Dedifferentiated amniotic fluid mesenchymal stem cell (primary cell): ENCODE data around the gene TMEM273.
"Not testable (repeated sequence)": the region's sequence is repeated elsewhere in the genome, so short reads cannot be mapped to it uniquely, and the experiment has no call there.

Source experiments
- DNase-seq: peaks from one replicate; pipeline ENCODE4 v3.0.0-alpha.2; 2016; ENCODE audit errors: extremely low spot score

TMEM273 gene

GRCh38 chr10:49205206-49205605 lies 17.0 kb upstream of the TMEM273 start:
- DNase-seq: no peak

- DNase-seq: no peak
Measured at GRCh38 chr10:49204119-49204518, 15.9 kb upstream of the TMEM273 start.

- DNase-seq: no peak
Measured at GRCh38 chr10:49202266-49202665, 14.1 kb upstream of the TMEM273 start.

- no peak for DNase-seq
Measured at GRCh38 chr10:49200854-49201253, 12.7 kb upstream of the TMEM273 start.

DNA sequence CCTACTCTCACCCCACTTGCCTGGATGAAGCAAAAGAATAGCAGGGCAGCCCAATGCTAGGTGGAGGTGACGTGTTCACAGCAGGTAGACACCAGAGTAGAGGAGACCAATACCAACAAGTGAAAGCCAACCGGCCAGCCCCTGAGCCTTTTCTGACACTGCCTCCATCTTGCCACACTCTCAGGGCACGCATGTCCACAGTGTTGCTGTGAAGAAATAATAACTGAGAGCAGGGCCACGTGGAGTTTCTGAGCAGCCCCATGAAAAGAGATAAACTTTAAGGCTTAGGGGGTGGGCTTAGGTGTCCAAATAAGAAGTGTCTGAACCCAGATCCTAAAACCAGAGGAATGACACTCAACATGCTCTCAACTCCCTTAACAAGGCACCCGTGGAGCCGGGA lies 9.0 kb upstream of the TMEM273 start:
- no peak for DNase-seq

GRCh38 chr10:49195864-49196263 lies 7.7 kb upstream of the TMEM273 start:
- DNase-seq: not testable (repeated sequence)

DNA sequence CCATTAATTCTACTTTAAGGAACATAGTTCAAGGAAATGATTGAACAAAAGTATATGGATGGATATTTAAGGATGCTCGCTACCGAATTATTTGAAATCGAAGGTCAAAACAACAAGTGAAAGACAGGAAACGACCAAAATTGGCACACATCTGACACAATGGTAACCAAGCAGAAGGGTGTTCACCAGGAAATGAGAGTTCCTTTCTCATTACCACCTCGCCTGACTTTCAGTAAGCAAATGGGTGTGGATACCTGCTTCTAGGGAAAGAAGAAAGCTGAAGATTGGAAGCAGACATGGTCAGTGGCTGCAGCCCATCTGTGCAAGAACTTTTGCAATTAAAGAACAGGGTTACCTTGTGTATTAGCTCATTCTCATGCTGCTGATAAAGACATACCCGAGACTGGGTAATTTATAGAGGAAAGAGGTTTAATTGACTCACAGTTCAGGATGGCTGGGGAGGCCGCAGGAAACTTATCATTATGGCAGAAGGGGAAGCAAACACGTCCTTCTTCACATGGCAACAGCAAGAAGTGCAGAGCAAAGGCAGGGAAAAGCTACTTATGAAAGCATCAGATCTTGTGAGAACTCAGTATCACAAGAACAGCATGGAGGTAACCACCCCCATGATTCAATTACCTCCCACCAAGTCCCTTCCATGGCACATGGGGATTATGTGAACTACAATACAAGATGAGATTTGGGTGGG lies 6.2 kb upstream of the TMEM273 start:
- no peak for DNase-seq

GRCh38 chr10:49191349-49191748 lies 3.2 kb upstream of the TMEM273 start:
- DNase-seq: no peak

DNA sequence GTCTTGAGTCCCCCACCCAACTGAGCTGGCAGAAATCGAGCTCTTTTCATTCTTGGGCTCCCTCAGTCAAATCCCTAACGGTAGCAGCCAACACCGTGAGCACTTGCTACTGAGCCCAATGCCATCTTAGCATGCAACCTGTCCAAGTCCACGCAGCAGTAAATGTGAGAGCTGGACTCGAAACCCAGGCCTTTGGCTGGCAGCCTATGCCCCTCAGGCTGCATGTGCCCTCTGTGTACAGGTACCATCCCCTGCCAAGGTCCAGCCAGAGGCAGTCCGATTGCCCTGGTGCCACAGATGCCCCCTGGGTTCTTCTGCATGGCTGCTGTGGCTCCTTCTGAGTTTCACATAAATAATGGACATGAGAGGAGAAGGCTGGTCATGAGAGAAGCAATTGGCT lies 1.2 kb upstream of the TMEM273 start:
- no peak for DNase-seq

DNA sequence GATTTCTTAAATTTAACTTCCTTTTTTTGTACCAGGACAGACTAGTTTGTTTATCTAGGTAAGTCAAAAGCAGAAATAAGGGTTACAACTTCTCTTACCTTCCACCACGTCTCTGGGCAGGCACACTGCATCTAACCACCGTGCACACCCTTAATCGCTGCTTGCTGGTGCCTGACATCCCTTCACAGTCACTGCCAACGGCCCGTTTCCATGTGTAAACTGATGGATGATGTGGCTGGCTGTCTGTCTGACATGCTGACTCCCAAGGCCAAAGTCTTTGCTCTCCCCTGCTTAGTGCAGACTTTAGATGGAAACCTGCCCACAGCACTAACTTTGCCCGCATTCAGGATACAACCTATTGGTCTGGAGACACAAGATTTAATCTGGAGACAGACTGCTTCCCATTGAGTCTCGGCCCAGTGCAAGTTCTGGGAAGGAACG lies 1.1 kb downstream of the TMEM273 start:
- no peak for DNase-seq

DNA sequence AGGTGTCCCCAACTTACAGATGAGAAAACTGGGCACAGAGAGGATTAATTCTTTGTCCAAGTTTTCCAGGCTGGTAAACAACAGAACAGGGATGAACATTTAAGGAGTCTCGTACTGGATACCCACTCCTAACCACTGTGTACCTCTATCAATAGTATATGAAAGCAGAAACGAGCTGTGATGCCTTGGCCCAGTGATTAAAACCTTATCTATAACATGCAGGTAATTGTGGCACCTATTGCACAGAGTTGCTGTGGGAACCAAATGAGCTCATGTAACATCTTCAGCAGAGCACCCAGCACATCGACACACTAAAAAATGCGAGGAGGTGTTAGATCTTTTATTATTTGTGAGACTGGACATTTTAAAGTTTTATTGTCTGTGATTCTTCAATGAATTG lies 1.6 kb downstream of the TMEM273 start:
- DNase-seq: no peak

- DNase-seq: no peak
Measured at GRCh38 chr10:49185213-49185612, 3.0 kb downstream of the TMEM273 start.

DNA sequence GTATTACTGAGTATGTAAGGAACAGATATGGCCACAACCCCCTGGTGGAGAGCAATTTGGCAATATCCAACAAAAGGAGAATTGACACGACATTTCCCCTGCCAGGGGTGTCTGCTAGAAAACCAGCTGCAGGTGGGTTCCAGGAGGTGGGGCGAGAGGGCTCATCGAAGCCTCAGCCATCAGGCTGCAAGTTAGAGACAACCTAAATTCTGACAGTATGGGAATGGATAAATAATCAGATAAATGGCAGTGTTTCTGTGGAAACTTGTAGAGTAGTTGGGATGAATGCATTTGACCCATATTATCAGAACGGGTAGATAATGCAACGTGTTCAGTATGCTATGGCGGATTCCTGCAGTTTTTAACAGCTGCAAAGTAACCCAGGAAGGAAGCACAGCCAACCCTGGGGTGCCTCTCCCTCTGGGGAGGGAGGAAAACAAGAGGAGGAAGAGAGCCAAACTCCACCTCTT lies 3.5 kb downstream of the TMEM273 start:
- no peak for DNase-seq

DNA sequence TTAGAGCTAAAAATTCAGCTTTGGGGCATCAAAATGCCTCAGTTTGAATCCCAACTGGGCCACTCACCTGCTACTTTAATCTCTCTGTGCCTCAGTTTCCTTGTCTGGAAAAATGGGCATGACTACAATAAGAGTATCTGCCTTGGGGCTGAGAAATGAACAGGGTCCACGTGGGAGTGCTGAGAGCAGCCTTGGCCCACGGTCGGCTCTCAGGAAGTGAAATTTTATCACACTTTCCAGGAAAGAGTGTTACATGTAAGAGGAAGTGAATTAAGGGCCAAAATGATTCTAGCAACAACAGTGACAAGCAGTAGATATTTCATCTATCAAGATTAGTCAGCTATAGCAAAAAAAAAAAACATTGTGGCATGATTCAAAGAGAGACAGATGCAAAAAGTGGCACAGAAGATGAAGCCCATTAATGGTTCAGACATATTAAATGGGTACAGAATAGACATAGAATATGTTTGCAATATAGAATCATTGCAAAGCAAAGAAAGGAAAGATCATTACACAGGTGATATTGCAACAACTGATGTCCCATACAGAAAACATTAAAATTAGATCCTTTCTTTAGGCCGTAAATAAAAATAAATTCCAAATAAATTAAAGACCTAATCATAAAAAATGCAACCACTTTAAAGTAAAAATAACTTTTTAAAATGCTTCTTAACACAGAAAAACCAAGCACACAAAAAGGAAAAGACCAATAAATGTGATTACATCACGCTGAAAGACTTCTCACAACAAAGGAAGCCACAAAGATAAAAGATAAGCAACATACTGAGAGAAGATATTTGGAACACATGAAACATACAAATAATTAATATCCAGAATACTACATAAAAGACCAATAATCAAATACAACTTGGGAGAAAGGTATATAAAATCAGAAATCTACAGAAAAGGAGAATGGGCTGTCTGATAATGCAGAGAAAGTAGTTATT lies 4.3 kb downstream of the TMEM273 start:
- no peak for DNase-seq

- DNase-seq: no peak
Measured at GRCh38 chr10:49182776-49183175, 5.4 kb downstream of the TMEM273 start.

GRCh38 chr10:49180444-49180860 lies 7.7 kb downstream of the TMEM273 start:
- no peak for DNase-seq

- no peak for DNase-seq
Measured at GRCh38 chr10:49179699-49180443, 8.3 kb downstream of the TMEM273 start.

DNA sequence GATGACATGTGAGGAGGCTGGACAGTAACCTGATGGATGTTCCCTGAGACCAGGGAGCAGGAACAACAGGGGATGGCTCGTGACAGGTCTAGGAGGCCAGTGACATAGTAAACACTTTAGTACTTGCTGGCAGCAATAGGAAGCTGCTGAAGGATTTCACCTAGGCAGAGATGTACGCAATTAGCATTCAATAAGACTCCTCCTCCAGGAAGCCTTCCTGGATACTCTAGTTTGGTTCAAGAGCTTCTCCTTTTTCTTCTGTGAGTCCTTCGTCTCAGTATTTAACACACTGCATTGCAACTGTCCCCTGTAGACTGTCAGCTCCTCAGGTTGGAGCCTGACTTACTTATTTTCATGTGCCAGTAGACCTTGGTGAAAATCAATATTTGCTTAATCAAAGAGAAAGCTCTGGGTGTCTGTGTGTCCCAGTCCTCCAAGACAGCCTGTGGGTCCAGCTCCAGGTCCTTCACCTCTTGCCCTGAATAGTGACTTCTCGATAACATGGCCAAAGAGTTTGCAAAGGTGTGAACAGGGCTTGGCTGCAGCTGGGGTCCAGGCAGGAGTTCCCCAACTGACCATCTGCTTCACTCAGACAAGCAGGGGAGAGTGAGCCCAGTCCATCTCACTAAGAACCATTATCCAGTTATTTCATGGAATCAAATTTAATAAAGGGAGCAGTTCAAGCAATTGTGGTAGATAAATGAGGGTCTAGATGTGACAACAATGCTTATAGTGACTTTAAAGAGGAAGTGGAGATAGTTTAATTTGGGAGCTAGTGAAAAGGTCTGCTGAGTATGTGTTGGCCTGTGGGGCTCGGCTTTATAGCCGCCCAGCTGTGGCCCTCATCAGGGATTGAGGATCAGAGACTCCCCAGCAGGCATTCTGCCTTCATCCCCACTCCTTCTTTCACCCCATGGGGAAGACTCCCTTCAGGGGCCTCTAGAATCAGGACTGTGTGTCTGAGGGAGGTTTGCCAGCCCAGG lies 9.4 kb downstream of the TMEM273 start:
- no peak for DNase-seq

DNA sequence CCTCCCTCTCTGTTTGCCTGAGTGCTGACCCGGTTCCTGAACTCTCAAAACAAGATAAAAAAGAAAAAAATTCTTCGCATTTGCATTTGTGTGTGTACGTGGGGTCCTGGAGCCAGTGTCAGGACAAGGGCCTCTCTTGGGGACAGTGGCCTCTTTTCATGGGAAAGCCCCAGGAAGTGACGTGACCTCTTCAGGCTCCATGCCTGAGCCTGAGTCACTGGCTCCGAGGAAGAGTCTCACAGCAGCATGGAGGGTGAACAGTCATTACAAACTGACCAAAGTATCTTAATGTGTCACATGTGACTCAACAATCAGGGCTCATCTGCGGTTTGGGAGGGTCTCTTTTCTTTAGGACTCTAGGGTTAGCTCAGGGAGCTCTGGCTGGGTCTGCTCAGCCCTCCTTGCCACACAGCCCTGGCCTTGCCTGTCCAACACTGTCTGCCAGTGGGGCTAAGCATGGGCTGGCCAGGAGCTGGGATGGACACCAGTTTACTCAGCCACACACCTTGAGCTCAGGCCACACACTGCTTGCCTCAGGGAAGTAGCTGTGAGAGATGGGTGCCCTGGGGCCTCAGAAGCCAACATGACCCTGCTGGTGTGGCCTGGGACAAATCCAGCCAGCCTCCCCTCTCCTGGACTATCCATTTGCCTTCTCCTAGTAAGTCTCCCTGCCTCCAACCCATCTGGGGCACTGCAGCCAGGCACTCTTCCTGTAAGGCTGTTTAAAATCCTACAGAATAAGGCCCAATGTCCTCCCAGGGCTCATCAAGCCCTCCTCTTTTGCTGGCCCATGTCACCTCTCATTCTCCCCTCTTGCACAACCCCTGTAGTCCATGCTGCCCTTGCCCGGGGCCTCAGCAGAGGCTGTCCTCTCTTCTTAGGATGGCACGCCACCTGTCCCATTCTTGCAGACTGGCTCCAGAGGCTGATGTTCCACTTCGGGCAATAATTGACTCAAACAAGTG lies 10.5 kb downstream of the TMEM273 start:
- peak; percentile 68 for DNase-seq
